Measurements from ENCODE around the gene CCDC12. TPM values are rescaled to one million over a fixed set of nuclear protein-coding genes. Genes with fewer than 3 reads are reported as not detected.
A peak's percentile ranks its signal among the peaks of the same experiment; 100 is the strongest.
"Not testable (repeated sequence)": the region's sequence is repeated elsewhere in the genome, so short reads cannot be mapped to it uniquely, and the experiment has no call there.

CCDC12 gene
- total RNA-seq, 1 experiment from 2014 or later, result 25.6 TPM

DNA sequence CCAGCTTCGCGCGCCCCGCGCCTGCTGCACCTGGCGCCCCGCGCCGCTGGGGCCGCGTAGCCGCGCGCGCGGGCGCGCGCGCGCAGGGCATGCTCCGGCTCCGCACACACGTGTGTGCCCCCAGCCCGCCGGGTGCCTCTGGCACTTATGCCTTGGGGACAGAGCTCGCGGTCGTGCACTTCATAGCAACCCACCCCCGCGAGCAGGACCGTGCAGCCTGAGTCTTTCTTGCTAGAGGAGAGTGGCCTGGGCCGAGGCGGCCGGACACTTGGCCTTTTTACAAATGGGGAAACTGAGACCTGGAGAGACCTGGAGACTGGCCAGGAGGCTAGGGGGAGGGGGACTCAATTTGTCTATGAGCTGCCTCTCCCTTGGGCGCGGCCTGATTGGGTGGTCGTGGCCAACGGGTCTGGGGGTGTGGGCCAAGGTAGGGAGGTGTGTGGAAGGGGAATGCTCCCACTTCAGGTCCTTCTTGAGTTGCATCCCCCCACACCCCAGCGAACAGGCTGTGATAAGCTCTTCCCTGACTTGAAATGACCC is 3.5 kb upstream of the CCDC12 start:
- no peak for DNase-seq (ENCODE audit: low read depth)

DNA sequence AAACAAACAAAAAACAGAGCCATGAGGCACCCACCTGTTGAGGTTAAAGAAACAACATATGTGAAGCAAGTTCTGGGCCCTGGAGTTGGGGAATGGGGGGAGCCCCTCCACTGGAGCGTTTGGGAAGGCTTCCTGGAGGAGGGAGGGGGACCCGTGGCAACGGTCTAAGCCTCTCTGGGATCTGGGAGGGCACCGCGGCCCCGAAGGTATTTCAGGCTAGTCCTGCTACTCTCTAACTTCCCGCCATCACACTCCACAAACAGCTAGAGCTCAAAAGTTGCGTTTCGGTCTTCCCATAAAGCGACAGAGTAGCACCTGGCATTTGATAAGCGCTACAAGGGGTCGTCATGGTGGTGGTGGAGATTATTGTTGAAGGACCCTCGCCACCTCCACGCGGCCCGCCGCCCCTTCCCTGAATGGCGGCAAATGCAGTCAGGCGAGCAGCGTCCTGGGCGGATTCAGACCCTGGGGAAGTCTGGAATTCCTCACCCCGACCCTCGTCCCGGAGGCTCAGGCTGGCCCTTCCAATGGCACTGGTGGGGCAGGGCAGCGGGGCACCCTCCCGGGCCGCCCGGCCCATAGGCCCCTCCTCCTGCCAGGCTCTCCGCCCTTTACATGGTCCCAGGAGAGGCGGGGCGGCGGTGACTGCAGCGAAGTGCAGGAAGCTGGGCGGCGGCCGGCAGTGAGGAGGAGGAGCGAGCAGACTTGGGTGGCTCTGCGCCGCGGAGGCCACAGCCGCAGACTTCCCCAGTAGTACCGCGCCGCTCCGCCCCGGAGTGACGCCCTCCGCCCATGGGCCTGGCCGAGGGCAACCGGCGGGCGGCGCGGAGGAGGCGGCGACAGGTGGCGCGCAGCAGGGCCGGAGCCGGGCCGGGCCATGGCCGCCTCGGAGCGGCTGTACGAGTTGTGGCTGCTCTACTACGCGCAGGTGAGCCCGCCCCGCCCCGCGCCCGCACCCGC is 2.7 kb upstream of the CCDC12 start, which contains the start of gene NBEAL2:
TSS of gene NBEAL2 (plus strand) at position 682 of the 960 bp plus-strand sequence. CDS start at position 878, 196 bp downstream.
- DNase-seq (ENCODE audit: low read depth), result peak; percentile 84

DNA sequence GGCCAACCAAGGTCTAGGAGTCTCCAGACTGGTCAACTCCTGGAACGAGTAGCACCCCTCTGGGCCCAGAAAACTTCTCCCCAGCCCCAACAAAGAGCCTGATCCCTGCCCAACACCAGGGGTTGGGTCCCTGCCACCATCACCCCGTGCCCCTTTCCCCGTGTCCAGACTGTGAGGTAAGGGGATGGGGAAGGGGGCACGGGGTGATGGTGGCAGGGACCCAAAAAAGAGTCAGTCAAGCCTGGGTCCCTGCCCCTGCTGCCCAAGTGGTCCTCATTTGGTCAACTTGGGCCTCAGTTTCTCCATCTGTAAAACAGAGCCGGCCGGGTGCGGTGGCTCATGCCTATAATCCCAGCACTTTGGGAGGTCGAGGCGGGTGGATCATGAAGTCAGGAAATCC is 1.8 kb upstream of the CCDC12 start:
- no peak for DNase-seq (ENCODE audit: low read depth)

DNA sequence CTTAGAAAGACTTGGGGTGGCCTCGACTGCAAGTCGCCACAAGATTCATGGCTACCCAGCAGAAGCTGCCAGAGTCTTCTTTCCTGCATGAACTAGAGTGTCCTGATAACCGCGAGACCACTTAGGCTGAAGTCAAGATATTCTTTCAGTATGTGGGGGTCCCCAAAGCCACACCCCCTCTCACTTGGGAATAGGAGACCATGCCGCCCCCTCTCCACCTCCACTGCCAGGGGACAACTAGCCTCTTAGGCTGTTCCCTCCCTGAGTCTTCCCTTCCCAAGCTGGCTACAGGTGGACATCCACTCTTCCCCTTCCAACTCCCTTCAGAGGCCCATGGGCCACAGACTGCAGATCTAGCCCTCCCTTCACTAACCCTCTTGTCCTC is 1.3 kb upstream of the CCDC12 start:
- DNase-seq (ENCODE audit: low read depth), result no peak

DNA sequence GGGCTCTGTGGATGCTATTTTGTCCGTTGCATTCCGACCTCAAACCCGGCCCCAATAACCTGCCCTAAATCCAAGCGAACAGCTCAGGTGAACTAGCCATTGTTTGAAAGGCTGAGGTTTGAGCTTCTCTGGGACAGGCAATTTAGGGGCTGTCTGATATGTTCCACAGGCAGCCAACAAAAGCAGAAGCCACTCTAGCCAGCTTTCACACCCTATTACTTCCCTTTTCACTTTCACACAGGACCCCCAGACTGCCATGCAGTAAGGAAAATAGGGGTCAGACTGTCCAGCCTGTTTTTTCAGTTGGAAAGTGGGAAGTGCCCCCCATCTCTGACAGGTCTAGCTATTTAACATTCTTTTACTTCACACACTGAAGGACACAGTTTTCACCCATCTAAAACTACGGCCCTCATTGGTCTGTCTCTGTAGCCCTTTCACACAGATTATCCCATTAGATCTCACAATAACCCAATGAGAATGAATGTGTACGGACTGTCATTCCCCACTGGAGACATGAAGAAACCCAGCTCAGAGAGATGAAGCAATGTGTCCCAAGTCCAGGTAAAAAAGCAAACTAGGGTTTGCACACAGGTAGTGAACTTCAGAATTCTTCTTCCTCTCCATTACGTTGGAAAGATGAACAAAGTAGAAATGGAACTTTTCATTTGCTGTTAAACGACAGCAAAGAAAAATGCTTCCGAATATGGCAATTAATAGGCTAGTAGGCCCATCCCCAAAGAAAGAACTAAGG is 1.9 kb downstream of the CCDC12 start:
- no peak for DNase-seq (ENCODE audit: low read depth)

DNA sequence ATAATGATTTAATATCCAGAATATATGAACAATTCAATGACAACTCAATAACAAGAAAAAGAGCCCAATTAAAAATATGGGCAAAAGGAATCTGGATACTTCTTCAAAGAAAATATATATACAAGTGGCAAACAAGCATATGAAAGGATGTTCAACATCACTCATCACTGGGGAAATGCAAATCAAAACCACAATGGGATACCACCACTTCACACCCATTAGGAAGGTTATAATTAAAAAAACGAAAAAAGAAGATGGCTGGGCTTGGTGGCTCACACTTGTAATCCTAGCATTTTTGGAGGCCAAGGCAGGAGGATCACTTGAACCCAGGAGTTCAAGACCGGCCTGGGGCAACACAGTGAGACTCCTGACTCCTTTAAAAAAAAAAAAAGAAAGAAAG is 4.1 kb downstream of the CCDC12 start:
- DNase-seq (ENCODE audit: low read depth), result no peak

DNA sequence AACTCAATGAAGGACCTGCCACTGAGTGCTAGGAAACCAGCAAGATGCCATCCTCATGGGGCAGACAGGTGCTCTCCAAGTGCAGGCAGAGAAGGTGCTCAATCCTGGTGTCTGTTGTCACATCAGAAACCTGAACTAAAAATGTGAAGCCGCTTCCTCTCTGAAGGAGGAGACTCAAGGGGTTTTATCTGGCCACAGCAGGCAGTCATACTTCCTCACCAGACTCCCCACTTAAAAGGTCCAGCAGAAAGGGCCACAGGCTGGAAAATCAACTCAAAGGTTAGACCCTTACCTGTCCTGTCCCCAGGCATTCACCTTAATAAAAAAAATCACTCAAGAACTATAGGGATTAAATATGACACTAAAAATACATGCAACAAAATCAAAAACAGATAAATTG is 4.8 kb downstream of the CCDC12 start:
- DNase-seq (ENCODE audit: low read depth), result no peak

DNA sequence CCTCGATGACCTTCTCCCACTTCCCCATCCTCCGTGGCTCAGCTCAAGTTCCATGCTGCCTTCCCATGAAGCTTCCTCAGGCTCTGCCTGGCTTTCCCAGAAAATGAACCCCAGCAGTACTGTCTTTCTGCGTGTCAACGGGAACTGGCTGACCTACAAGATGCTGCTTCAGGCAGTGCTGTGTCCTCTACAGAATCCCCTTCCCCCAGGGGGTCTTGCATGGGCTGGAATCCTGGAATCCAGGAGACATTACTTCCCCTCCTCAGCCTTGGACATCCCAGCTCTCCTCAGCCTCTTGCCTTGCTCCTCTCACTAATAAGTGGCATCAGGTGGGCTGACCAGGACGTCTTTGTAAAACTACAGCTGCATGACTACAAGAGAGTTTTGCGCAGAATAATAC is 5.4 kb downstream of the CCDC12 start:
- DNase-seq (ENCODE audit: low read depth), result no peak

DNA sequence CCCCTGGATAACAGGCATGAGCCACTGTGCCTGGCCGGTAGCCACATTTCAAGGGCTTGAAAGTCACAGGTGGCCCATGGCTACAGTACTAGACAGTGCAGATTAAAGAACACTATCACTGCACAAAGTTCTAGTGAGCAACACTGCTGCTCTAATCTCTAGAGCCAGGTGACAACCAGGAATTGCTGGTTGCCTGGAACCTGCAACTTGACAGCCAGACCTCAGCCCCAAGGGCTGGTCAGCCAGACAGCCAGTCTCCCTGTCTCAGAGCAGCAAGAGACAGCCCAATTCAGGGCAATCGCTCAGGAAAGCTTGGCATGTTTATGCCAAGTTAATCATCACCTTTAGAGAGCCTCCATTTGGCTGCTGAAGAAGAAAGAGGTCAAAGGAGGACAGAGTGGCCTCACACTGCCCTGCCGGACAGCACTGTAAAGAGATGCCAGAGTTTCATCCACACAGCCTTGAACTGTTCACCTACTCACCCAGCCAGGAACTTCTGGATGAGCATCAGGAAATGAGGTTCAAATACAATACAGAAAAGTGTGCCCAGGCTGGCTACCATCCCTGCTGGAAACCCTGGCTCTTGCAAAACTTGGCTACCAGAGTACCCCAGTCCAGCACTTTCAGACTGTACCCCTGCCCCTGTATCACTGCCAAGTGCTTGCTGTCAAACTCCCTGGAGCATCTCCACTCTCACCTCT is 6.0 kb downstream of the CCDC12 start:
- DNase-seq (ENCODE audit: low read depth), result peak; percentile 66

DNA sequence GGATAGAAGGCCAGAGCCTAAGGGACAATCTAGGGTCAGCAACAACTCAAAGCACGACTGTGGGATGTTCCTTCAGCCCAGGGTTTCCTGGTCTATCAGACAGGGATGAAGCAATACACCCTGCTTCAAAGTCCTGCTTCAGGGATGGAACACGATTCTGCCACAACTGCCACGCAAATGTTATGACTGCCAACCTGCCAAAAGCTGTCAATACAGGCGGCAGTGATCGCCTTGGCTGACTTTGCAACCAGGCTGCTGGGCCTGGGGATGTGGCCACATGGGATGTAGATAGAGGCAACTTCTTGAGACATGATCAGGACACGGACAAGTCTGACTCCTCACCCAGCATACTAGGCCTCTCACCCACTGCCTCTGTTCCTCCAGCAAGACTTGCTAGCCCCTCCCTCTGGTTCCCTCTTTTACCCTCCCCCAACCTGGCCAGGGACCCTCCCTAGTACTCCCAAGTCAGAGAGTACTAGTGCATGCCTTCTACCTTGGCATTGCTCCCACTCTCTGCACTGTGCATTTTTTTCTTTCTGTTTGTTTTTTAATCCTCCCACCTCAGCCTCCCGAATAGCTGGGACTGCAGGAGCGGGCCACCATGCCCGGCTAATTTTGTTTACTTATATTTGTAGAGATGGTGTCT is 7.6 kb downstream of the CCDC12 start:
- no peak for DNase-seq (ENCODE audit: low read depth)

DNA sequence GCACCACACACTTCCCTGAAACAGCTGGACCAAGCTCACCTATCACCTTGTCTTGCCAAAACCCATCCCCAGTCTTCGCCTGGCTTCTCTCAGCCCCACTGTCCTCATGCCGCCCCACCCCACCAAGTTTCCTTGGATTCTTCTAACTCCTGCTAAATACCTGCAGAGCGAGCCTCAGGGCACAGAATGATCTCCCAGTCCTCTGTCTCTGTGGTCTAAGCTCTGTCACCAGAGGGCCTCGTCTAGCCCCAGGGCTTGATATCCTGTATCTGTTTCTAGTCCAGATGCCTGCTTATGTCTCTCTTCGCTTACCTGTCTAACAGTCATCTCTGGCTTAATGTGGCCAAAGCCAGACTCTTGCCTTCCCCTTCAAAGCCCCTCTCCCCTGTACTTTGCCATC is 9.7 kb downstream of the CCDC12 start:
- DNase-seq (ENCODE audit: low read depth), result no peak

DNA sequence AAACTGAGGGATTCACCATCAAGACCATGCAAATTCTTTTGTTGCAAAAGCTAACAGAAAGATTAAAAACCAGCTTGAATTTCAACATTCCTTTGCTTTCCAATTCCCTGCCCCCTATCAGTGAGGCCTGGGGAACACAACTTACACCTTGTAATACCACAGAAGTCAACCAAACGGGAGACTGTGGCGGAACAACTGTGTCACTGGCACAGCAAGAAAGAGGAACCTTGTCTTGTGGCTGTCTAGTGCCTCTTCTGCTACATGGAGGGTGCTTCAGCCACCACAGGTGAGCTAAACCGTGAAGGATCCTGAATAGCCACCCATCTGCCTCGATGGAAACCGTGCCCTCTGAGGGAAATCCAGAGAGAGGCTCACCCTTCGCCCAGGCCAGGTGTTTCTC is 11.4 kb downstream of the CCDC12 start:
- DNase-seq (ENCODE audit: low read depth), result no peak

DNA sequence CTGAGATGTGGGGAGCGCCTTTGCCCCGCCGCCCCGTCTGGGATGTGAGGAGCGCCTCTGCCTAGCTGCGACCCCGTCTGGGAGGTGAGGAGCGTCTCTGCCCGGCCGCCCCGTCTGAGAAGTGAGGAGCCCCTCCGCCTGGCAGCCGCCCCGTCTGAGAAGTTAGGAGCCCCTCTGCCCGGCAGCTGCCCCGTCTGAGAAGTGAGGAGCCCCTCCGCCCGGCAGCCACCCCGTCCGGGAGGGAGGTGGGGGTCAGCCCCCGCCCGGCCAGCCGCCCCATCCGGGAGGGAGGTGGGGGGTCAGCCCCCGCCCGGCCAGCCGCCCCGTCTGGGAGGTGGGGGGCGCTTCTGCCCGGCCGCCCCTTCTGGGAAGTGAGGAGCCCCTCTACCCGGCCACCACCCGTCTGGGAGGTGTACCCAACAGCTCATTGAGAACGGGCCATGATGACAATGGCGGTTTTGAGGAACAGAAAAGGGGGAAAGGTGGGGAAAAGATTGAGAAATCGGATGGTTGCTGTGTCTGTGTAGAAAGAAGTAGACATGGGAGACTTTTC is 12.4 kb downstream of the CCDC12 start:
- not testable (repeated sequence) for DNase-seq (ENCODE audit: low read depth)

DNA sequence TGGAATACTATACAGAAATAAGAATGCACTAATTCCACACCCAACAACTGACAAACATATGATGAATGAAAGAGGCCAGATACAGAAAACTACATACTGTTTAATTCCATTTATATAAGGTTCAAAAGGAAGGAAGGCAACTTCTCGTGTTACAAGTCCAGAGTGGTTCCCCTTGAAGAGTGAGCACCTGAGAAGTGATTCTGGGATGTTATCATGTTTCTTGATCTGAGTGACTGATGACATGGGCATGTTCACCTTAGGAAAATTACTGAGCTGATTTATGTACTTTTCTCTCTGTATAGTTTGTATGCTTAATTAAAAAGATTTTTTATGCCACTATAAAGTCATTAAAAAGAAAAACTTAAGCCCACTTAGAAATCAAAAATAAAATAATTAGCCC is 13.6 kb downstream of the CCDC12 start:
- no peak for DNase-seq (ENCODE audit: low read depth)

DNA sequence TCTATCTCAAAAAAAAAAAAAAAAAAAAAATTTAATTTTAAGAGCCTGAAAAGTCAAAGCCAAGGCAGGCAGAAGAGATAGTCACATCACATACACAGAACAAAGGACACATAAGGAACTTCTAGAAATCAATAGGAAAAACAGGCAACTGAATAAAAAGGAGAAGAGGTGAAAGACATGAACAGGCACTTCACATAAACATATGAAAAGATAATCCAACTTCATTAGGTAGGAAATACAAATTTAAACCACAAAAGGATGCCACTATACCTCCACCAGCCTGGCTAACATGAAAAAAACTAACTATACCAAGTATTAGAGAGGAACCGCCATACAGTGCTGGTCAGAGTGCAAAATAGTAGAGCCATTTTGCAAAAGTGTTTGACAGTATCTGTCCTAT is 14.1 kb downstream of the CCDC12 start:
- DNase-seq (ENCODE audit: low read depth), result no peak

DNA sequence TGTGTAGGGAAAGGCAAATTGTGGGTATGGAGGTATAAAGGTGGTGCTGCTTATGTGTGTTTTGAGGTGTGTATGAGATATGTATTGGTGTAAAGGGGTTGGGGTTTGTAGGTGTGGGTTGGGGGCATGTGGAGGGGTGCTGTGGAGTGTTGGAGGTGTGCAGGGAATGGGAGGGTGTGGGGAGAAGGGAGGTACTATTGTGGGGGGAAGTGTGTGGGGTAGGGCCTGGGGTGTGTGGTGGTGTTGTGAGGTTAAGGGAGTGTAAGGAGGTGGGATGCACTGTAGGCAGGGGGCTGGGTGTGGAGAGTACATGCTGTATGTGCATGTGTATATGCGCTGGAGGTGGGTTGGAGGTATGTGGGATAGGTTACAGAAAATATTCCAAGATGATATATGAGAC is 15.7 kb downstream of the CCDC12 start:
- no peak for DNase-seq (ENCODE audit: low read depth)

DNA sequence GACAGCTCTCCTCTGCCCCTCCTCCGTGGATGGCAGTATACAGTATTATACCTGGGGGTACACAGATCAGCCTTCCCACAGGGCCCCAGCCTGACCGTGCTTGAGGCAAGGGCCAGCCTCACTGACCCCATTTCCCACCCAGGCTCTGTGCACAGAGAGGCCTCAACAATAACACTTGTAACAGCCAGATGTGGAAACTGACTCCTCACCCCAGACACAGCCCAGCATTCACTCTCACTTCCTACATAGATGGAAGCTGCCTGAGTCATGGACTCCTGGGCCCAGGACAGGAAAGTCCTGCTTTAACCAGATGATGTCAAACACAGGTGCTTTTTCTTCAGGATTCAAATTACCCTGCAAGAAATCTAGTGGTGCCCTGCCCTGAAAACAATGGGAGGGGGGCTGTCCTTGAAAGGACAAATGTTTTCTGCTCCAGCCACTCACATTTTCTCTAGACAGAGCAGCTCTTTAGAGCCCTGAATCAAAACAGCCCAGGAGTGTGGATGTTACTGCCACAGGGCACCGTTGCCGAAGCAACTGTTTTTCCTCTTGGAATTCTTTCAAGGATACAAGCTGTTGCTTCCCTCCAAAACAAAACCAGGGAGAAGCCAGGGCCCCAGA is 16.4 kb downstream of the CCDC12 start:
- DNase-seq (ENCODE audit: low read depth), result peak; percentile 22

DNA sequence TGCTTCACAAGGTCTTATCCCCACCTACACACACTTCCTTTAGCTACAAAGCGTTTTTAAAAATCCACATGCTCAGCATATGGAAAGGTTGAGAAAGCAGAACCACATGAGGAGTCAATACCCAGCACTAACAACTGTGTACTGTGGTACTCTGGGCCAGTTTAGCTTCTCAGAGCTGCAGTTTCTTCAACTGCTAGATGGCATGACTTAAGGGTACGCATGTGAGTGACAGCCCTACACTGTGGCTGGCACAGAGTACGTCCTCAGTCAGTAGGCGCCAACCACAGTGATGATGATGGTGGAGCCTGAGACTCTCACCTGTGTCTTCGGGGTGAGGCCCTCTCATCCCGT is 17.4 kb downstream of the CCDC12 start:
- DNase-seq (ENCODE audit: low read depth), result no peak

DNA sequence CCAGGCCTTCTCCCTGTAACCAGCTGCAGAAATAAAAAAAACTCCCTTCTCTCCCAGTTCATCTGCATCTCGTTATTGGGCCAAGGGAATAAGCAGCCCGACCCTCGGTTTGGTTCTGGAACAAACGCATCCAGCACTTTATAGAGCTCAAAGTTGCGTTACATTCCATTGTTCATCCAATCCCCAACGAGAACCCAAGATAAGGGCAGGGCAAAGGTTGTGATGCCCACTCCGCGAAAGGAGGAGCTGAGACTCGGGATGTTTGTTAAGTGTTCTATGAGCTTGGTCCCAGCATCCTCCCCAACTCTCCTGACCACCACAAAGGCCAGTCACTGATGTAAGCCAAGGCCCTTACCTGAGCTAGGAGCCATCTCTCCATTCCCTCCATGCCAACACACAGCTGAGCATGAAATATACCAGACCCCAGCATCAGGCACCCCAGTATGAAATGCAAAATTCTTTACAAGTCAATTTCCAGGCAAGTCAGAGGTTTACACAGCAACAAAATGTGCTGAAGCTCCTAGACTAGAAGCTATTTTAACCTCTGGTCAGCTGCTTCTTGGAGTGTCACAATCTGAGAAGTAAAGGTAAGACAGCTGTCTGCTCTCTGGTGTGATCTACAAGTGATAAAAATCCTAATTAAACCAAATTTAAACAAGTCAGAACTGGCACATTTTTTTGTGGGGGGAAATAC is 17.9 kb downstream of the CCDC12 start:
- DNase-seq (ENCODE audit: low read depth), result no peak

Data from M059J (cell line).